K562 (cell line): ENCODE measurements around the gene RNF144A. TPM values are rescaled to one million over a fixed set of nuclear protein-coding genes. Genes with fewer than 3 reads are reported as not detected.

Experiments used
- ATF1 ChIP-seq, 2 experiments: fragments of 450-650 bp in 1 of 2; IDR thresholded peaks; 2 replicates each; pipeline ENCODE4 v1.6.1; 2016; ENCODE audit warnings: missing compliant biosample characterization in 1 of 2, missing genetic modification characterization in 1 of 2
- BRD4 ChIP-seq: fragments of 200-600 bp; sonication (generic); IDR thresholded peaks from 2 replicates; pipeline ENCODE4 v1.6.1; 2017; ENCODE audit warnings: inconsistent platforms
- BRD9 ChIP-seq: fragments of 450-650 bp; IDR thresholded peaks from 2 replicates; pipeline ENCODE4 v1.6.1; 2018; ENCODE audit warnings: low read depth; ENCODE audit not compliant: partially characterized antibody
- CBX5 ChIP-seq: IDR thresholded peaks from 2 replicates; pipeline ENCODE4 v1.6.1; 2014; ENCODE audit warnings: low read depth, borderline replicate concordance
- CHD2 ChIP-seq: IDR thresholded peaks from 2 replicates; pipeline ENCODE4 v1.6.1; 2011; ENCODE audit warnings: low read depth, low read length
- ELF1 ChIP-seq: fragments of 200-800 bp; sonication (Bioruptor generic); IDR thresholded peaks from 2 replicates; pipeline ENCODE4 v1.6.1; 2016; ENCODE audit warnings: missing genetic modification characterization, missing compliant biosample characterization
- FOXA1 ChIP-seq: fragments of 450-650 bp; IDR thresholded peaks from 2 replicates; pipeline ENCODE4 v1.6.1; 2016; ENCODE audit warnings: mild to moderate bottlenecking, borderline replicate concordance
- HMG20B ChIP-seq: fragments of 250-450 bp; sonication (Bioruptor Pico); IDR thresholded peaks from 2 replicates; pipeline ENCODE4 v1.5.0; 2021; ENCODE audit warnings: mild to moderate bottlenecking
- HNRNPL ChIP-seq: fragments of 200-400 bp; formaldehyde crosslinking; IDR thresholded peaks from 2 replicates; pipeline ENCODE4 v1.6.1; 2017; ENCODE audit warnings: low read depth, mild to moderate bottlenecking, low read length
- PHF21A ChIP-seq: fragments of 450-650 bp; IDR thresholded peaks from 2 replicates; pipeline ENCODE4 v1.6.1; 2017; ENCODE audit warnings: low read depth, borderline replicate concordance
- SMARCA4 ChIP-seq: fragments of 450-650 bp; IDR thresholded peaks from 2 replicates; pipeline ENCODE4 v1.6.1; 2016
- ZBTB1 ChIP-seq: sonication (generic); formaldehyde crosslinking; IDR thresholded peaks from 2 replicates; pipeline ENCODE4 v1.8.1; 2023; ENCODE audit warnings: missing genetic modification reagents, low read depth, mild to moderate bottlenecking, borderline replicate concordance
- ZBTB17 ChIP-seq: fragments of 450-650 bp; formaldehyde crosslinking; IDR thresholded peaks from 2 replicates; pipeline ENCODE4 v1.4.0; 2020; ENCODE audit warnings: mild to moderate bottlenecking
- ZNF583 ChIP-seq: fragments of 250-450 bp; sonication (Bioruptor Pico); IDR thresholded peaks from 2 replicates; pipeline ENCODE4 v1.4.0; 2020
- polyA plus RNA-seq, 8 experiments: library from polyadenylated mRNA; depleted of rRNA in 4 of 8; stranded (reverse) in 5 of 8; unstranded in 3 of 8; fragments of >200 nt; fragmentation: Nextera tagmentation in 2 of 8; fragmentation: Illumina TruSeq in 1 of 8; extraction: Ambion mirVana in 2 of 8; extraction: Trizol in 1 of 8; gene quantifications; 2 replicates each; pipeline versions ENCODE4 v1.2.1 to v1.2.3, GENCODE V29; 2011 to 2014; ENCODE audit warnings: inconsistent platforms in 1 of 8, missing spikeins in 1 of 8
- total RNA-seq, 7 experiments: library from RNA; depleted of rRNA in 6 of 7; stranded (reverse); fragments of >200 nt in 6 of 7; fragmentation: Illumina TruSeq in 2 of 7; extraction: Trizol in 2 of 7; gene quantifications; 2 replicates each; pipeline versions ENCODE4 v1.2.1 to v1.2.3, GENCODE V29; 2011 to 2021; ENCODE audit warnings: low replicate concordance in 1 of 7
- TF ChIP-seq, protein P1 (sequence below): sonication (generic); formaldehyde crosslinking; IDR thresholded peaks from 2 replicates; pipeline ENCODE4 v1.8.0; 2022; ENCODE audit warnings: mild to moderate bottlenecking, missing genetic modification reagents
- TF ChIP-seq, protein P2 (sequence below): sonication (generic); formaldehyde crosslinking; IDR thresholded peaks from 2 replicates; pipeline ENCODE4 v1.8.1; 2022; ENCODE audit warnings: missing genetic modification reagents
- TF ChIP-seq, protein P3 (sequence below): sonication (generic); formaldehyde crosslinking; IDR thresholded peaks from 2 replicates; pipeline ENCODE4 v1.8.1; 2023; ENCODE audit warnings: missing genetic modification reagents, mild to moderate bottlenecking, borderline replicate concordance

Gene RNF144A
- total and polyA plus RNA-seq, 9 of the 15 experiments (the other 6 are each of a cell fraction or from before 2014, with no cell fraction given): 0.96 to 11.3 (median 6.2) TPM

DNA sequence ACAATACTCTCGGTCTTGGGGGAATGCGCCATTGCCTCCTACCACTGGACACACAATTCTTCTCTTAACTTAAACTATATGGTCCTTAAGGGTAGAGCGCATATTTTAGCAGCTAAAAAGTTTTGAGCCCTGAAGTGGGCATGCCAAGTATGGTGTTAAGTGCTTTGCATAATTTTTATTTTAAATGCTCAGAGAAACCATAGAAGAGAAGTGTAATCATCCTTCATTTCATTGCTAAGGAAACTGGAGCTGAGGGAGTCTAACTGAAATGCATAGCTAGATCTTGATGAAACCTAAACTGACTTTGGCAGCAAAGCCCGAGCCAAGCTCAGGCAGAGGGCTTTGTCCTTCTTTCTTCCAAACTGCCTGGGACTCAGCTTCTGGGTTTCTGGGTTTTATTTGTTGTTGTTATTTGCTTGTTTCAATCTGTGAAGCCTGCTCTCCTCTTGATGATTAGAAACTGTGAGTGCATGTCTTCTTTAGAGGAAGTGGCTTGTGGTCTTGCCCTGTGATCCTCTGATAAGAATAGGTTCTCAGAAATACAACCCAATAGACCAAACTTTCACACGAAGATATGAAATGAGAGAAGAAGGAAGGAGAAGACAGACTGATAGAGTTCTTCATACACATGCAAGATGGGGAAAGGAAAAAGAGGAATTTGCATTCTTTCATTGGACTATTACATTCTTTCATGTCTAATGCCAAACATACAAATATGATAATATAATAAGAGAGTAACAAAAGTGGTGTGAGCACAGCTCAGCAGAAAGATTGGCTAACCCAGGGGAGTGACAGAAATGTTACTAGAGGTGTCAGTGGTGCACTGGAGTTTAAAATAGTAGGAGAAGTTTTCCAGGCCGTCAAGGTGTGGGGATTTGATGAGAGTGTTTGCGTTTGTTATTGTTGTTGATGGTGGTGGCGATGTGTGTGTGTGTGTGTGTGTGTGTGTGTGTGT is 7.5 kb upstream of the RNF144A start (continued):
- TF ChIP-seq, protein P1, sequence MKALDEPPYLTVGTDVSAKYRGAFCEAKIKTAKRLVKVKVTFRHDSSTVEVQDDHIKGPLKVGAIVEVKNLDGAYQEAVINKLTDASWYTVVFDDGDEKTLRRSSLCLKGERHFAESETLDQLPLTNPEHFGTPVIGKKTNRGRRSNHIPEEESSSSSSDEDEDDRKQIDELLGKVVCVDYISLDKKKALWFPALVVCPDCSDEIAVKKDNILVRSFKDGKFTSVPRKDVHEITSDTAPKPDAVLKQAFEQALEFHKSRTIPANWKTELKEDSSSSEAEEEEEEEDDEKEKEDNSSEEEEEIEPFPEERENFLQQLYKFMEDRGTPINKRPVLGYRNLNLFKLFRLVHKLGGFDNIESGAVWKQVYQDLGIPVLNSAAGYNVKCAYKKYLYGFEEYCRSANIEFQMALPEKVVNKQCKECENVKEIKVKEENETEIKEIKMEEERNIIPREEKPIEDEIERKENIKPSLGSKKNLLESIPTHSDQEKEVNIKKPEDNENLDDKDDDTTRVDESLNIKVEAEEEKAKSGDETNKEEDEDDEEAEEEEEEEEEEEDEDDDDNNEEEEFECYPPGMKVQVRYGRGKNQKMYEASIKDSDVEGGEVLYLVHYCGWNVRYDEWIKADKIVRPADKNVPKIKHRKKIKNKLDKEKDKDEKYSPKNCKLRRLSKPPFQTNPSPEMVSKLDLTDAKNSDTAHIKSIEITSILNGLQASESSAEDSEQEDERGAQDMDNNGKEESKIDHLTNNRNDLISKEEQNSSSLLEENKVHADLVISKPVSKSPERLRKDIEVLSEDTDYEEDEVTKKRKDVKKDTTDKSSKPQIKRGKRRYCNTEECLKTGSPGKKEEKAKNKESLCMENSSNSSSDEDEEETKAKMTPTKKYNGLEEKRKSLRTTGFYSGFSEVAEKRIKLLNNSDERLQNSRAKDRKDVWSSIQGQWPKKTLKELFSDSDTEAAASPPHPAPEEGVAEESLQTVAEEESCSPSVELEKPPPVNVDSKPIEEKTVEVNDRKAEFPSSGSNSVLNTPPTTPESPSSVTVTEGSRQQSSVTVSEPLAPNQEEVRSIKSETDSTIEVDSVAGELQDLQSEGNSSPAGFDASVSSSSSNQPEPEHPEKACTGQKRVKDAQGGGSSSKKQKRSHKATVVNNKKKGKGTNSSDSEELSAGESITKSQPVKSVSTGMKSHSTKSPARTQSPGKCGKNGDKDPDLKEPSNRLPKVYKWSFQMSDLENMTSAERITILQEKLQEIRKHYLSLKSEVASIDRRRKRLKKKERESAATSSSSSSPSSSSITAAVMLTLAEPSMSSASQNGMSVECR (CRISPR knock-in tag): no peak
- TF ChIP-seq HNRNPL (no peak), BRD9 (no peak), BRD4 (no peak), SMARCA4 (peak; percentile 97), CHD2 (no peak), ATF1 (CRISPR knock-in tag; IDR thresholded peaks at IDR 0.05) (no peak), ATF1 (tag; IDR thresholded peaks at IDR 0.05) (no peak), HMG20B (CRISPR knock-in tag) (no peak), ZBTB1 (CRISPR knock-in tag) (no peak), CBX5 (no peak), ZBTB17 (CRISPR knock-in tag) (no peak), ELF1 (tag) (0 out of 2 replicates have a peak, but pooled peaks have one; percentile 25), ZNF583 (CRISPR knock-in tag) (no peak), PHF21A (no peak), FOXA1 (no peak)
- TF ChIP-seq, protein P2, sequence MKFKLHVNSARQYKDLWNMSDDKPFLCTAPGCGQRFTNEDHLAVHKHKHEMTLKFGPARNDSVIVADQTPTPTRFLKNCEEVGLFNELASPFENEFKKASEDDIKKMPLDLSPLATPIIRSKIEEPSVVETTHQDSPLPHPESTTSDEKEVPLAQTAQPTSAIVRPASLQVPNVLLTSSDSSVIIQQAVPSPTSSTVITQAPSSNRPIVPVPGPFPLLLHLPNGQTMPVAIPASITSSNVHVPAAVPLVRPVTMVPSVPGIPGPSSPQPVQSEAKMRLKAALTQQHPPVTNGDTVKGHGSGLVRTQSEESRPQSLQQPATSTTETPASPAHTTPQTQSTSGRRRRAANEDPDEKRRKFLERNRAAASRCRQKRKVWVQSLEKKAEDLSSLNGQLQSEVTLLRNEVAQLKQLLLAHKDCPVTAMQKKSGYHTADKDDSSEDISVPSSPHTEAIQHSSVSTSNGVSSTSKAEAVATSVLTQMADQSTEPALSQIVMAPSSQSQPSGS: no peak
- TF ChIP-seq, protein P3, sequence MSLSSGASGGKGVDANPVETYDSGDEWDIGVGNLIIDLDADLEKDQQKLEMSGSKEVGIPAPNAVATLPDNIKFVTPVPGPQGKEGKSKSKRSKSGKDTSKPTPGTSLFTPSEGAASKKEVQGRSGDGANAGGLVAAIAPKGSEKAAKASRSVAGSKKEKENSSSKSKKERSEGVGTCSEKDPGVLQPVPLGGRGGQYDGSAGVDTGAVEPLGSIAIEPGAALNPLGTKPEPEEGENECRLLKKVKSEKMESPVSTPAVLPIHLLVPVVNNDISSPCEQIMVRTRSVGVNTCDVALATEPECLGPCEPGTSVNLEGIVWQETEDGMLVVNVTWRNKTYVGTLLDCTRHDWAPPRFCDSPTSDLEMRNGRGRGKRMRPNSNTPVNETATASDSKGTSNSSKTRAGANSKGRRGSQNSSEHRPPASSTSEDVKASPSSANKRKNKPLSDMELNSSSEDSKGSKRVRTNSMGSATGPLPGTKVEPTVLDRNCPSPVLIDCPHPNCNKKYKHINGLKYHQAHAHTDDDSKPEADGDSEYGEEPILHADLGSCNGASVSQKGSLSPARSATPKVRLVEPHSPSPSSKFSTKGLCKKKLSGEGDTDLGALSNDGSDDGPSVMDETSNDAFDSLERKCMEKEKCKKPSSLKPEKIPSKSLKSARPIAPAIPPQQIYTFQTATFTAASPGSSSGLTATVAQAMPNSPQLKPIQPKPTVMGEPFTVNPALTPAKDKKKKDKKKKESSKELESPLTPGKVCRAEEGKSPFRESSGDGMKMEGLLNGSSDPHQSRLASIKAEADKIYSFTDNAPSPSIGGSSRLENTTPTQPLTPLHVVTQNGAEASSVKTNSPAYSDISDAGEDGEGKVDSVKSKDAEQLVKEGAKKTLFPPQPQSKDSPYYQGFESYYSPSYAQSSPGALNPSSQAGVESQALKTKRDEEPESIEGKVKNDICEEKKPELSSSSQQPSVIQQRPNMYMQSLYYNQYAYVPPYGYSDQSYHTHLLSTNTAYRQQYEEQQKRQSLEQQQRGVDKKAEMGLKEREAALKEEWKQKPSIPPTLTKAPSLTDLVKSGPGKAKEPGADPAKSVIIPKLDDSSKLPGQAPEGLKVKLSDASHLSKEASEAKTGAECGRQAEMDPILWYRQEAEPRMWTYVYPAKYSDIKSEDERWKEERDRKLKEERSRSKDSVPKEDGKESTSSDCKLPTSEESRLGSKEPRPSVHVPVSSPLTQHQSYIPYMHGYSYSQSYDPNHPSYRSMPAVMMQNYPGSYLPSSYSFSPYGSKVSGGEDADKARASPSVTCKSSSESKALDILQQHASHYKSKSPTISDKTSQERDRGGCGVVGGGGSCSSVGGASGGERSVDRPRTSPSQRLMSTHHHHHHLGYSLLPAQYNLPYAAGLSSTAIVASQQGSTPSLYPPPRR (CRISPR knock-in tag): no peak
